Fibroblast of skin of right biceps (primary cell): ENCODE data around the gene ITGA6.

Source experiments
- DNase-seq: peaks from one replicate; pipeline ENCODE4 v3.0.0-alpha.2; 2013

The ITGA6 gene

GRCh38 chr2:172427256-172427989, at the start of gene ITGA6:
Gene ITGA6, plus strand, starts transcription at chr2:172427586.
- peak; percentile 48 for DNase-seq

GRCh38 chr2:172380436-172381274, 46.7 kb upstream of the ITGA6 start:
- DNase-seq, result peak; percentile 21

DNA sequence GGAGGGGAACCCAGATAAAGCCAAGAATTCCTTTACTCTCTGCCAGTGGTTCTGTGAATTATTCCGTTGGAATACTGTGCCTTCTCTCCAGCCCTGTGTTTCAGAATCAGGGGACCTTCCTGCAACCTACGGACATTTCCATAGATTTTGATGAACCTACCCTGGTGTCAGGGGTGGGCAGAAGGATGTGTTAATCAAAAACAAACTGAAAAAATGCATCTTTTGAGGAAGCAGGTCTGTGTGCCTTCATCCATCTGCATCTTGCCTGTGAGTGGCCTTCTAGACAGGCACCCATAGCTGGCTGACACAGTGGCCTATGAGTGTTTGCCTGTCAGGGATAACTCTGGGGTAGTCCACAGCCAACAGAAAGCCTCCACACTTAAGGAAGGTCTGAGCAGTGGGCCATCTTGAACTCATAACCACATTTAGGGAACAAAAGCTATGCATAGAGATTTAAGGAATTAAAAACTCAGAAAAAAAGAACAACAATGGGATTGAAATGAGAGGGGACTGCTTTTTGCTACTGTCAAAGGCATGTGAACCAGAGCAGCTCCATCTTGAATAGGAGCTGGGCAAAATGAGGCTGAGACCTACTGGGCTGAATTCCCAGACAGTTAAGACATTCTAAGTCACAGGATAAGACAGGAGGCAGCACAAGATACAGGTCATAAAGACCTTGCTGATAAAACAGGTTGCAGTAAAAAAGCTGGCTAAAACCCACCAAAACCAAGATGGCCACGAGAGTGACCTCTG, 45.9 kb upstream of the ITGA6 start:
- no peak for DNase-seq

GRCh38 chr2:172387361-172387760, 40.0 kb upstream of the ITGA6 start:
- no peak for DNase-seq

GRCh38 chr2:172389685-172390339, 37.6 kb upstream of the ITGA6 start:
- DNase-seq, result no peak

DNA sequence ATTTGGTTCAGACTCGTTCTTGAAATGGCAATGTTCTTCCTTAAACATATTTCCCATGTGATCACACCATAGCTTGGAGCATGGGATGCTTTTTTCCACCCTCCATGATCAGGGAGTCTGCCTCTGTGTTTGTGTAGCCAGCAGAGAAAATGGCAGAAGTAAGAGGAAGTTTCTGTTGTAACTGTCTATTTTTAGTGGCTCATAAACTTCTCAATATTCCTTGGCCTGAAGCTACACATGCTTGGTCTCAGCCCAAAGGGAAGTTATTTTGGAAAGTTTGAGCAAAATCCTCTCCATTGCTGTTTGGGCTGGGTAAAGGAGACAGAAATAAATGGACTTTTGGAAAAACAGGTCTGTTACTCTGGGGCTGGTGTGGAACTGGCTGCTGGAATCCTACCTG, 33.4 kb upstream of the ITGA6 start:
- no peak for DNase-seq

- DNase-seq, result no peak
These were observed 31.9 kb upstream of the ITGA6 start for GRCh38 chr2:172395503-172395902.

- no peak for DNase-seq
These were observed 30.1 kb upstream of the ITGA6 start for GRCh38 chr2:172397148-172397834.

- no peak for DNase-seq
These were observed 28.9 kb upstream of the ITGA6 start for GRCh38 chr2:172398440-172398839.

GRCh38 chr2:172399765-172400164, 27.6 kb upstream of the ITGA6 start:
- no peak for DNase-seq

DNA sequence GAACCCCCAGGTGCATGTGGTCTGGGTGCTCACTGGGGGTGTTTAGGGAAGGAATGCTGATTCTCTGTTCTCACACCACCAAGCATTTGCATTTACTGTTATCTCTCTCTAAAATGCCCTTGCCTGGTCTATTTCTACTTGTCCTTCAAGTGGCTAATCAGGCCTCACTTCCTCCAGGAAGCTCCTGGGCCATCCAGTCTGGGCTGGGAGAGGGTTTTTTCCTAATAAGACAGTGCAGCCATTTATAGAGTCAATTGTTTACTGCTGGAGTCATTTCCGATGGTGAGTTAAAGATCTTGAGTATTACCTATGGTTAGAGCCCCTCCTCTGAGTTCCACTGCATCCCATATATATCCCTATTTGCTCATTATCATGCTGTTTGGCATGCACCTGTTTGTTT, 25.2 kb upstream of the ITGA6 start:
- DNase-seq, result no peak

GRCh38 chr2:172403402-172403801, 24.0 kb upstream of the ITGA6 start:
- no peak for DNase-seq

DNA sequence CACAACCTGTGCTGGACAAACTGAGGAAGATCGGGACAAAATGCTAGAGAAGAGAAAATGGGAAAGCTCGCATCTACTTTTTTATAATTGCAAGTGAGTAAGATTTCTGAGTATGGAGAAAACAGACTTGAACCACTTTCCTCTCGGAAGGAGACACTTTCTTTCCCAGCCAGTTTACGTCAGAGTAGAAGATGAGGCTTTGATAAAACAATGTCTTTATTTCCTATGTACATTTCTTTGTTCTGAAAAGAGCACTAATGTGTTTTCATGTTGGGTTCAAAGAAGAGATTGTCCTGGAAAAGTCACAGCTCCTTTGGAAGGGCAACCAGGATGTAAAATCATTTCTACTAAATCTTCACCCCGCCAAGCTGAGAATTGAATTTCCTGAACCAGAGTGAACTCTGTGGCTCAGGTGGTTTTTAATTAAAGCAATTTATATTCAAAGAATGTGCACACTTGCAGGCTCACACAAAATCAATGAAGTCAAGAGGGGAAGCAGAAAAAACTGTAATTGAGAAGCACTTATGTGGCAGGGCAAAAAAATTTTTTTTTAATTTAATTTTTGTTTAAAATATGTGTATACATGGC, 23.4 kb upstream of the ITGA6 start:
- no peak for DNase-seq

DNA sequence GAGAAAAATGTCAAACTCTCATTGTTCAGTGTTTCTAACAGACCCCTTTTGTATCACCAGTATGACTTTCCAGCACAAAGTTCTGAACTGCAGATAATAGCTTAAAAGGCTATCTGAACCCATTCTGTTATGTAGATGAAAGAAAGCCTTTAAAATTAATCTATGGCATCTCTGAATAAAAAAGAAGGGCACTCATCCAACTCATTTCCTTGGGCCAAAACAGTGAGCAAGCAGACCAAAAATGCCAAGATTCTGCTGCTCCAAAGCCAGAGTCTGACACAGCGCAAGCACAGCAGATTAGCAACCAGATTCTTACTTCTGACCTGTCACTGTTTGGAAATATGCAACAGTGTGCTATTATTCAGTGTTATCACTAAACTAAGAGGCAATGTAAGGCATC, 22.6 kb upstream of the ITGA6 start:
- peak; percentile 88 for DNase-seq

GRCh38 chr2:172405673-172406072, 21.7 kb upstream of the ITGA6 start:
- no peak for DNase-seq

DNA sequence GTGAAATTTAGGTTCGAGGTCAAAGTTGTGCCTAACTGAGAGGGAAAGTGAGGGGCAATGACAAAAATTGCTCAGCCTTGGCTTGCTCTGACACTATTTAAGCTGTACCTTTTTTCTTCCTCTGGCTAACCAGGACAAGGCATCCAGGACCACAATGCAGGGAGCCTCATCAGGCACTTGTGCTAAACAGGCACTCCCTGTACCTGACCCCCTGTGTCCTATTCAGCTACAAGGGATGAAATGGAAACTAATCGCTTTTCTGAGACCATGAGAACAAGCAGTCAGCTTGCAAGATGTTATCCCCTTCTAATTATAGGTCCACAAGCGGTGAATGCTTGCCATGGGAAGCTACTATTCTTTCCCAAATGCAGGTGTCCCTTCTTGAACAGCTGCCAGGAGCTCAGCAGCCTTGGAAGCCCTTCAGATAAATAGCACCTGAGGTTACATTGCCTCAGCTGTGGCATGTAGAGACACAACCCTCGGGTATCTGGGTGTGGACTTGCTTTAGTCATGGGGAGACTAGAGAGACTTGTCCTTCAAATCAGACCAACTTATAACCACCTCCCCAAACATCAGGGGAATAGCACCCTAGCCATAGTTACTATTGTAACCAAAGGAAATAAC, 19.1 kb upstream of the ITGA6 start:
- no peak for DNase-seq

DNA sequence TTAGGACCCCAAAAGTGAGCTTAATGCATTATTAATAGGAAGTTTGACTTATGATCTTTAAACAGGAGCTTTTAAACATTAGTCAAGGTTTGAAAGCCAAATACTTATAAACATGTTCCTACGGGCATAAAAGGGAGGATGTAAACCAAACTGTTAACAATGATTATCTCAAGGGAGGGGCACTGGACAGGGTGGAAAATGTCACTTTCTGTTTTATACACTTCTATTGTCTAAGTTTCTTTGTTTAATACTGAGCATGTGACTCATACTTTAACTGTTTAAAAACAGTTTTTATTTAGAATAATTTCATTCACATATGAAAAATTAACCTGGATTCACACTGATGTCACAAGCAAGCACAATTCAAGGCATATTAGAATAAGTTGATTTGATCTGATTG, 18.3 kb upstream of the ITGA6 start:
- no peak for DNase-seq

DNA sequence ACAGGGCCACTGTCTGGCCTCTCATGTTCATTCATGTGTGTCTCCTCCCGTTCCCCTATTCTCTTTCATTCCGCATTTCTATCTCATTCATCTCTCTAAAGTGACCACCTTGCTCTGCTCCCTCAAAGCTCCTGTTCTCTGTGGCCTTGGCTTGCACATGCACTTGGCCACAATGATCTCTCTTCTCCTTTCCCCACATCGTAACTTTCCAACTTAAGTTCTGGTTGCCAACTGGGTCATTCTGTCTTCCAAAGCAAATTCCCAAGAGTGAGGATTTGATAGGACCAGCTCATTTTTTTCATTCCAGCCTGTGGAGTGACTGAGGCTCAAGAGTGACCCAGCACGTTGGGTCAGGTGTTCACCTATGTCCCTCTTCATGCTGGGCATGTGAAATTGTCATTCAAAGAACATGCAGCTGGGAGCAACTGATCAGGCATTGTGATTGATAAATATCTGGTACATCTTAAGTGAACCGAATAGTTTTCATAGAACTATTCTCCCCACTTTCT, 14.3 kb upstream of the ITGA6 start:
- DNase-seq, result no peak

GRCh38 chr2:172415157-172415864, 12.1 kb upstream of the ITGA6 start:
- DNase-seq, result no peak

DNA sequence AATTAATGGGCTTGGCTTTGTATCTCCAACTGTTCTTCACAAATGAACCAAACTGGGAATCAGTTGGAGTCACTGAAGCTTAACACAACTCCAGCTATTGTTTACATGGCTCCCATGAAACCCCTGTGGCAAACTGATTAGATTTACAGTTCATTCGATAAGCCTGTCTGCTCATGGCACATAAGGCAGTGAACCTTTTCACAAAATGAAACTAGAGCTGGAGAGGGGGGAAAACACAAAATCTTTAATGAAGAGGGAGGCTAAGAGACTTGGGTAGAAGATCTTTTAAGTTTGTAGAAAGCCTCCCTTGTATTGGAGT, 11.6 kb upstream of the ITGA6 start:
- no peak for DNase-seq
